ENCODE measurements around the gene BUD31. TPM values are rescaled to one million over a fixed set of nuclear protein-coding genes. Genes with fewer than 3 reads are reported as not detected.

The BUD31 gene
- total and polyA plus RNA-seq, 2 of the 13 experiments (the other 11 are each of a cell fraction or from before 2014, with no cell fraction given): 35.1 to 79.1 TPM

GRCh38 chr7:99408379-99409191, at the start of gene BUD31, which contains the start of gene PDAP1 (continued):
- TF ChIP-seq BRF2 (CRISPR knock-in tag; IDR thresholded peaks at IDR 0.05) (peak; percentile 51; the same call in 1 of the 2 replicates), MED1 (CRISPR knock-in tag; IDR thresholded peaks at IDR 0.05) (peak; percentile 66; the same call in 1 of the 2 replicates), ZNF709 (CRISPR knock-in tag; IDR thresholded peaks at IDR 0.05) (peak; percentile 78; the same call in 1 of the 2 replicates), TBL1XR1 (IDR thresholded peaks at IDR 0.05; ENCODE audit: borderline replicate concordance, low read length, partially characterized antibody) (peak; percentile 55), CEBPZ (IDR thresholded peaks at IDR 0.05; ENCODE audit: low read length) (no peak), MAX (IDR thresholded peaks at IDR 0.05) (peak; percentile 80), PITX1 (CRISPR knock-in tag; IDR thresholded peaks at IDR 0.05) (peak; percentile 29; the same call in 1 of the 2 replicates), NFIB (CRISPR knock-in tag; IDR thresholded peaks at IDR 0.05; ENCODE audit: borderline replicate concordance) (no peak), TAF15 (IDR thresholded peaks at IDR 0.05; ENCODE audit: low read depth, low read length, poor library complexity, severe bottlenecking) (no peak), POGK (CRISPR knock-in tag; conservative IDR thresholded peaks at IDR 0.05) (peak; percentile 44; the same call in 1 of the 2 replicates), ZFYVE20 (CRISPR knock-in tag; IDR thresholded peaks at IDR 0.05; ENCODE audit: borderline replicate concordance, low read depth) (no peak), ZNF740 (CRISPR knock-in tag; IDR thresholded peaks at IDR 0.05) (no peak), MED8 (CRISPR knock-in tag; IDR thresholded peaks at IDR 0.05; ENCODE audit: insufficient replicate concordance) (no peak), ZNF83 (CRISPR knock-in tag; IDR thresholded peaks at IDR 0.05; ENCODE audit: borderline replicate concordance) (0 out of 2 replicates have a peak, but pooled peaks have one; percentile 37), ZNF468 (CRISPR knock-in tag; IDR thresholded peaks at IDR 0.05) (no peak), TGIF2 (CRISPR knock-in tag; IDR thresholded peaks at IDR 0.05) (0 out of 2 replicates have a peak, but pooled peaks have one; percentile 30), PBX3 (CRISPR knock-in tag; IDR thresholded peaks at IDR 0.05; ENCODE audit: borderline replicate concordance) (no peak), PRMT3 (CRISPR knock-in tag; IDR thresholded peaks at IDR 0.05; ENCODE audit: borderline replicate concordance, low read depth) (no peak), CHCHD3 (CRISPR knock-in tag; IDR thresholded peaks at IDR 0.05) (0 out of 2 replicates have a peak, but pooled peaks have one; percentile 56)

All from HepG2 (cell line).